H9 (cell line): ENCODE measurements around the gene XCR1. TPM values are rescaled to one million over a fixed set of nuclear protein-coding genes. Genes with fewer than 3 reads are reported as not detected.

Experiments used
- DNase-seq: peaks from one replicate; pipeline ENCODE4 v3.0.0-alpha.2; 2017
- H2AFZ ChIP-seq: one replicate; pipeline ENCODE4 v1.6.1; 2013; ENCODE audit warnings: mild to moderate bottlenecking, low read length, control low read depth, moderate library complexity
- H2AK5ac ChIP-seq: 2 replicates; pipeline ENCODE4 v1.6.1; 2013; ENCODE audit warnings: low read length, control low read depth, mixed read lengths; ENCODE audit not compliant: insufficient read length
- H2BK120ac ChIP-seq: one replicate; pipeline ENCODE4 v1.6.1; 2013; ENCODE audit warnings: low read depth, mild to moderate bottlenecking, low read length, control low read depth, inconsistent platforms; ENCODE audit not compliant: poor library complexity, severe bottlenecking
- H2BK12ac ChIP-seq: 2 replicates; pipeline ENCODE4 v1.6.1; 2013; ENCODE audit warnings: low read length, control low read depth, mixed read lengths, low read depth; ENCODE audit not compliant: insufficient read length
- H2BK15ac ChIP-seq: 2 replicates; pipeline ENCODE4 v1.6.1; 2013; ENCODE audit warnings: low read depth, low read length, control low read depth
- H2BK20ac ChIP-seq: one replicate; pipeline ENCODE4 v1.6.1; 2013; ENCODE audit warnings: low read depth, mild to moderate bottlenecking, low read length, control low read depth, inconsistent platforms; ENCODE audit not compliant: poor library complexity, severe bottlenecking
- H2BK5ac ChIP-seq: 2 replicates; pipeline ENCODE4 v1.6.1; 2013; ENCODE audit warnings: low read length, control low read depth, mixed read lengths; ENCODE audit not compliant: insufficient read length
- H3K14ac ChIP-seq: 2 replicates; pipeline ENCODE4 v1.6.1; 2013; ENCODE audit warnings: low read length, control low read depth; ENCODE audit not compliant: insufficient read depth
- H3K18ac ChIP-seq: 2 replicates; pipeline ENCODE4 v1.6.1; 2013; ENCODE audit warnings: low read depth, mild to moderate bottlenecking, mixed read lengths, low read length, control low read depth; ENCODE audit not compliant: insufficient read length
- H3K23ac ChIP-seq: 2 replicates; pipeline ENCODE4 v1.6.1; 2013; ENCODE audit warnings: low read length, control low read depth, mixed read lengths, low read depth; ENCODE audit not compliant: insufficient read length
- H3K23me2 ChIP-seq: 2 replicates; pipeline ENCODE4 v1.6.1; 2013; ENCODE audit warnings: low read depth, mild to moderate bottlenecking, mixed read lengths, low read length, control low read depth; ENCODE audit not compliant: insufficient read length, poor library complexity, severe bottlenecking
- H3K27ac ChIP-seq: 2 replicates; pipeline ENCODE4 v1.5.1; 2013; ENCODE audit warnings: low read length, control low read depth, mixed read lengths, low read depth; ENCODE audit not compliant: insufficient read length
- H3K27me3 ChIP-seq: 2 replicates; pipeline ENCODE4 v1.6.1; 2013; ENCODE audit warnings: low read length, control low read depth, inconsistent platforms; ENCODE audit not compliant: insufficient read depth
- H3K4ac ChIP-seq: 2 replicates; pipeline ENCODE4 v1.6.1; 2013; ENCODE audit warnings: low read depth, mild to moderate bottlenecking, control low read depth, inconsistent platforms, low read length, moderate library complexity
- H3K4me1 ChIP-seq: 2 replicates; pipeline ENCODE4 v1.6.1; 2013; ENCODE audit warnings: low read length, control low read depth, inconsistent platforms; ENCODE audit not compliant: insufficient read depth
- H3K4me2 ChIP-seq: 2 replicates; pipeline ENCODE4 v1.6.1; 2013; ENCODE audit warnings: low read length, control low read depth, mixed read lengths; ENCODE audit not compliant: insufficient read length, insufficient read depth
- H3K56ac ChIP-seq: 2 replicates; pipeline ENCODE4 v1.6.1; 2013; ENCODE audit warnings: low read depth, mild to moderate bottlenecking, mixed read lengths, low read length, control low read depth; ENCODE audit not compliant: insufficient read length
- H3K79me1 ChIP-seq: 2 replicates; pipeline ENCODE4 v1.6.1; 2013; ENCODE audit warnings: low read depth, mild to moderate bottlenecking, moderate library complexity, low read length, control low read depth, inconsistent platforms; ENCODE audit not compliant: insufficient read depth, poor library complexity, severe bottlenecking
- H3K79me2 ChIP-seq: 2 replicates; pipeline ENCODE4 v1.6.1; 2013; ENCODE audit warnings: low read length, control low read depth, inconsistent platforms; ENCODE audit not compliant: insufficient read depth
- H3K9ac ChIP-seq: 2 replicates; pipeline ENCODE4 v1.6.1; 2013; ENCODE audit warnings: low read length, control low read depth, mixed read lengths; ENCODE audit not compliant: insufficient read length; ENCODE audit errors: extremely low read depth
- H3K9me3 ChIP-seq: one replicate; pipeline ENCODE4 v1.6.1; 2013; ENCODE audit warnings: low read depth, low read length, inconsistent platforms; ENCODE audit not compliant: control insufficient read depth
- H3T11ph ChIP-seq: one replicate; pipeline ENCODE4 v1.6.1; 2013; ENCODE audit warnings: mild to moderate bottlenecking, low read length, control low read depth, inconsistent platforms
- H4K20me1 ChIP-seq: one replicate; pipeline ENCODE4 v1.6.1; 2013; ENCODE audit not compliant: control insufficient read depth, insufficient read length, insufficient read depth
- H4K5ac ChIP-seq: 2 replicates; pipeline ENCODE4 v1.6.1; 2013; ENCODE audit warnings: low read depth, mild to moderate bottlenecking, mixed read lengths, low read length, control low read depth; ENCODE audit not compliant: insufficient read length
- H4K8ac ChIP-seq: replicated peaks from 2 replicates; pipeline ENCODE4 v1.6.1; 2013; ENCODE audit warnings: low read length, control low read depth, mixed read lengths, low read depth; ENCODE audit not compliant: insufficient read length
- H4K91ac ChIP-seq: 2 replicates; pipeline ENCODE4 v1.6.1; 2013; ENCODE audit warnings: low read depth, mild to moderate bottlenecking, moderate library complexity, mixed read lengths, low read length, control low read depth; ENCODE audit not compliant: insufficient read length
- H3K27ac Mint-ChIP-seq, 3 experiments: 2 replicates in 2 of 3; 3 replicates in 1 of 3; pipeline ENCODE4 v1.8.0; 2020 to 2021; ENCODE audit warnings: mixed read lengths in 3 of 3, mild to moderate bottlenecking in 1 of 3, moderate library complexity in 1 of 3
- H3K27me3 Mint-ChIP-seq: 2 replicates; pipeline ENCODE4 v1.8.0; 2021; ENCODE audit warnings: low read depth, mild to moderate bottlenecking, moderate library complexity, mixed read lengths
- H3K36me3 Mint-ChIP-seq, 3 experiments: 2 replicates in 2 of 3; 3 replicates in 1 of 3; pipeline ENCODE4 v1.8.0; 2020 to 2021; ENCODE audit warnings: low read depth in 3 of 3, mixed read lengths in 3 of 3; ENCODE audit not compliant: insufficient read depth in 1 of 3
- H3K4me1 Mint-ChIP-seq, 2 experiments: 2 replicates each; pipeline ENCODE4 v1.8.0; 2020; ENCODE audit warnings: mixed read lengths in 2 of 2
- H3K4me3 Mint-ChIP-seq, 2 experiments: 2 replicates in 1 of 2; 3 replicates in 1 of 2; pipeline ENCODE4 v1.8.0; 2020 to 2021; ENCODE audit warnings: mild to moderate bottlenecking in 2 of 2, mixed read lengths in 2 of 2, moderate library complexity in 1 of 2
- H3K9me3 Mint-ChIP-seq, 2 experiments: 2 replicates in 1 of 2; 3 replicates in 1 of 2; pipeline ENCODE4 v1.8.0; 2020; ENCODE audit warnings: mild to moderate bottlenecking in 2 of 2, mixed read lengths in 2 of 2, moderate library complexity in 1 of 2
- CTCF ChIP-seq: fragments of 200-600 bp; sonication (generic); conservative IDR thresholded peaks from 3 replicates; pipeline ENCODE4 v1.8.0; 2021; ENCODE audit warnings: antibody characterized with exemption, mild to moderate bottlenecking
- WGBS: extraction: QIAGEN DNeasy Blood & Tissue Kit; methylation state at CpG from one replicate; pipeline ENCODE4 v1.1.7; 2013; ENCODE audit warnings: missing lambda C conversion rate, low lambda C conversion rate, mixed read lengths; ENCODE audit not compliant: insufficient read length; ENCODE audit errors: extremely low coverage; 5-methylcytosine and 5-hydroxymethylcytosine counted together
- total RNA-seq: library from RNA; stranded (reverse); gene quantifications from 2 replicates; pipeline ENCODE4 v1.2.1, GENCODE V29; 2021

The XCR1 gene
- total RNA-seq, 1 experiment from 2014 or later, result not detected

DNA sequence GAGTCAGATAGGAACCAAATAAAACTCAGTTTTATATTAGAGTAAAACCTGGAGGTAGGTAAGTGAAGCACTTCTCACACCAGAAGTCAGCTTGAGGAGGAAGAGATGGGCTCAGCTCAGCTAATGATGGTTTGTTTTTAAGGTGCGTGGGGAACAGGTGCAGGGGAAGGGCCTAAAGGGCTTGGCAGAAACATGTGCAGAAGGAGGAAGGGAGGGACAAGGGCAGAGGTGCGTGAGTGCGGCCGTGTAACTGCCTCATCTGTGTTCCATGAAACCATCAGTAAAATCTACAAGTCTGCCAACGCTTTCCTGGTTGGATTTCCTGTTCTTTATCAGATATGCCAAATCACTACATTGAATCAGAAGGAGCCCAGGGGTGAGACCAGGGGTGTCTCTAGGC is 51.6 kb downstream of the XCR1 start:
- Histone ChIP-seq H3K27ac (no peak overlapping the region), H3K4me2 (no peak overlapping the region), H3K23me2 (no peaks in the 10 kb centered on the region), H3K4ac (no peak overlapping the region), H2AK5ac (no peak overlapping the region), H3K79me2 (no peaks in the 10 kb centered on the region), H3K23ac (no peak overlapping the region), H2BK5ac (no peak overlapping the region), H4K5ac (no peak overlapping the region), H4K20me1 (peaks cover 3% of the 10 kb centered on the region), H4K91ac (no peak overlapping the region), H3K9ac (no peak overlapping the region), H2BK120ac (no peak overlapping the region), H3K56ac (no peak overlapping the region), H2BK12ac (no peak overlapping the region), H3K79me1 (no peaks in the 10 kb centered on the region), H3K27me3 (no peaks in the 10 kb centered on the region), H3K9me3 (no peaks in the 10 kb centered on the region), H3K4me1 (no peaks in the 10 kb centered on the region), H3T11ph (no peak overlapping the region), H3K18ac (no peak overlapping the region), H2BK15ac (no peak overlapping the region), H4K8ac (no peak overlapping the region), H3K14ac (no peak overlapping the region), H2AFZ (no peak overlapping the region), H2BK20ac (no peak overlapping the region)
- H3K36me3 Mint-ChIP-seq, result peaks cover 13 to 73% (median 65%) of the 10 kb centered on the region in 3 experiments; a peak in 6 of 7 replicates
- H3K27ac Mint-ChIP-seq, result no peak overlapping the region
- H3K9me3 Mint-ChIP-seq, result no peaks in the 10 kb centered on the region
- H3K4me3 Mint-ChIP-seq, result no peak overlapping the region
- WGBS, result no CpG with 5 or more reads among the region's 5 CpGs
- TF ChIP-seq CTCF, result no peak
- no peak for DNase-seq
- no peaks in the 10 kb centered on the region for H3K4me1 Mint-ChIP-seq
- H3K27me3 Mint-ChIP-seq, result no peaks in the 10 kb centered on the region
